Measurements from ENCODE around the gene MGAM2.

MGAM2 gene

DNA sequence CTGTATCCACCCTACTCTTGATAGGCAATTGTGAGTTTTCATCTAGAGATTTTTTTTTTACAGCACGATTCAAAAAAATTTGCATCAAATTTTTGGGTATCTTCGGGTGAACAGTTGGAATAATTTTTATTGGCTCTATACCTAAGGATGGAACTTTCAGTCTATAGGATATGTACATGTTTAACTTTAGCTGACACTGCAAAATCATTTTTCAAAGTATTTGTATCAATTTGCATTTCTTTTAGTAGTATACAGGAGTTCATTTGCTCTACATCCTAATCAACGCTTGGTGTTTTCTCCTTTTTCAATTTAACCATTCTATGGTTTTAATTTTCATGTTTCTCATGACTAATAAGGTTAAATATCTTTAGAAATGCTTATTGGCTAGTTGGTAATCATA lies 11.7 kb downstream of the MGAM2 start:
- no peak for DNase-seq

DNA sequence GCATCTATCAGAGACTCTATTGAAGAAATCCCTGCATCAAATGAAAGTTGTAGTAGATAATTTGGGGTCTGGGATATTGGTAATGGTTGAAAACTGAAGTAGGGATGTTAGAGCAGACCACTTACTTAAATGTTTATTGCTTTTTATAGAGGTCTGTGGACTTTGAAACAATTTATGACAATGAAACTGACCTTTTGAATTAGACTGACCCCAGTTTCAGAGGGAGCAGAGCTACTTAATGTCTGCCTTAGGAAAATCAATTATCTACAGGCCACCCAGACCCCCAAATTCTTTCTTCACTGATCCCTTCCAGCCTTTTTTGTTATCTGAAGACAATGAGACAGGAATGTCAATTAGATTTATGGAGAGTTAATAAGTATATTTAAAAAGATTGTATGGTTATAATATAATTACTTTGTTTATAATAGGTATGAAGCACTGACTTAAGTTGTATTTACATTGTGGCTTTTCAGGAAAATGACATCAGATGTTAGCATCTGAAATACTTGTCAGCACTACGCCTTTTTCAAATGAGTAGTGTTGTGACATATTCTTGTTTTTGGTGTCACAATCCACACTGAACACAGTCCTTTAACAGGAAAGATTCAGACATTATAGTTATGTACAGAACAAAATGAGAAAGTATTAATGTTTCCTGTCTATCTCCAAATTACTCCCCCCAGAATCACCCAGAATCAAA lies 13.9 kb downstream of the MGAM2 start:
- no peak for DNase-seq

DNA sequence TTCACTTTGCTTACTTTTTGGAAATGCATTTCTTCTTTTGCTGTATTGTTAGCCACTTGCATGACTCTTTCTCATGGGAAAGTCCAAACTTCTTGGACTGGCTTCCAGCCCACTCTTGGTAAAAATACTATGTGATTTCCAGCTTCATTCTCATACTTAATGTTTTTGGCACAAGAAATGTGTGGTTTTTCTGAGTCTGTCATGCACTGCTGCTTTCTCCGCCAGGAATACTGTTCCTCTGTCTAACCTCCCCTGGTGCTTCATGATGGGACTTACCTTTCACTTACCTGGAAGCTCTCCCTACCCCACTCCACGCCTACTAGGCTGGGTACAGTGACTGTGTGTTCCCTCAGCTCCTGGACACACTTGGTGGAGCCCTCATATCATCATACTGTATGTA lies 18.7 kb downstream of the MGAM2 start:
- no peak for DNase-seq

DNA sequence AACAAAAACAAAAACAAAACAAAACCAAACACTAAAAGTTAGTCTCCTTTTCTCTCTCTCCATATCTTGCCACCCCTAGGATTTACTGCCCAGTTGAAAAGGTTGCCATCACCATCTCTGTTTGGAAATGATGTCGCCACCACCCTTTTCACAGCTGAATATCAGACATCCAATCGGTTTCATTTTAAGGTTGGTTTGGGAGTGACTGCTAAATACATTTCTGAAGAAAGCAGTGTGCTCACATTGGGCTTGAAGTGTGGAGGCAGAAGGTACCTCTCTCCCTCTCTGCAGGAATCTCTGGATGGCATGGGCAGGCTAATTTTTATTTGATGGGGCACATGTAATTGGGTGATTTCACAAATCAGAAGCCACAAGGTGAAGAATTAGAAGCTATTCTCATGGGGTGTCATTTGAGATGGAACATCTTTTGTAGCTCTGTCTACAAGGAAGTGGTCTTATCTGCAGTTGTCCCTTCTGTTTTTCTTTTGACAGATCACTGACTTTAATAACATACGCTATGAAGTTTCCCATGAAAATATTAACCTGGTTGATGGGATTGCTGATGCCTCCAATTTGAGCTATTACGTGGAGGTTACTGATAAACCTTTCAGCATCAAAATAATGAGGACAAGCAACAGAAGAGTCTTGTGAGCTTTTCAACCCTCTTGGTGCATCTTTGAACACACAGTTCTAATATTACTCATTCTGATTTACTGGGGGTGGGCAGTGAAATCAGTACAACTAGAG lies 20.1 kb downstream of the MGAM2 start:
- DNase-seq: no peak

DNA sequence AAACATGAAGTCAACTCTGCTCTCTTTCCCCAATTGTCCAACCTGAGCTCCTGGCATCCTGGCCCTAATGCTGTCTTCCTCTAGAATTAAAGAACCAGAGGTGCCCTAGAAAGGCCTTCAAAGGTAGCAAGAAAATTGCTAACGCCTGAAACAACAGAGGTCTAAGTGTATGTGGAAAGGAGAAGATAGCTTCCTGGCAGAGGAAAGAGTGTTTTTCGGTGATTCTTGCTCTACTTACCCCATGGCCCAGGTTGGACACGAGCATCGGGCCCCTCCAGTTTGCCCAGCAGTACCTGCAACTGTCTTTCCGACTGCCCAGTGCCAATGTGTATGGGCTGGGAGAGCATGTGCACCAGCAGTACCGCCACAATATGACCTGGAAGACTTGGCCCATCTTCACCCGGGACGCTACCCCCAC lies 22.2 kb downstream of the MGAM2 start:
- DNase-seq: no peak

DNA sequence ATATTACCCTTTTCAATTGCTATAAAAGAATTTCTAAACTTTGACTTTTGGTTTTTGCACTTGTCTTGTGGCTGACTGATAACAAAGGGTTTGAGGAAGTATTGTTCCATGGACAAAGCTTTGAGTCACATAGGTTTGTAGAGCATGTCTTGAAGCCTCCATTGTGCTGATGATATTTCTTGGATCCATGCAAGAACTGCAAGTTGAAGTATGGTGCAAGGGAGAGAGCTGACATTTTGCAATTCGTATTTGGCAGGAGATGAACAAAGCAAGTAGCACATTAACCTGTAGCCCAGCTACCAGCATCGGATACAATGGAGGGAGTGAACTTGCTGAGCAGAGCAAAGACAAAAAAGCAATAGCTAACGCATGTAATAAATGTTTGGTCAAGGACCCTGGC lies 23.4 kb downstream of the MGAM2 start:
- DNase-seq: no peak

DNA sequence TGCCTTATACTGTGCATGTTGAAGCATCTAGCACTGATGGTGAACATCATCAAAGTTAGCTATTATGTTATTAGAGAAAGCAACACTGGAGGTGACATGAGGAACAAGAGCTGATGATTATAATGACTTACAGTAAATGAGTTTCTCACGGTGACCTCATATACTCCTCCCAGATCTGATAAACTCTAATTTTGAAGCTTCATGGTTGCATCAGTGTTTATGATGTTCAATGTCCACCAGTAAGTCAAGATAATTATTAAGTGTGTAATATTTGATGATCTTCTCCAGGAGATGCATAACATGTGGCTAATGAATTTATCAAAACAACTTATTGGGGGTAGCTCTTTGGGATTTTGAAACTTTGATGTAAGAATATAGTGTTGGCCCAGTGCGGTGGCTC lies 27.5 kb downstream of the MGAM2 start:
- no peak for DNase-seq

DNA sequence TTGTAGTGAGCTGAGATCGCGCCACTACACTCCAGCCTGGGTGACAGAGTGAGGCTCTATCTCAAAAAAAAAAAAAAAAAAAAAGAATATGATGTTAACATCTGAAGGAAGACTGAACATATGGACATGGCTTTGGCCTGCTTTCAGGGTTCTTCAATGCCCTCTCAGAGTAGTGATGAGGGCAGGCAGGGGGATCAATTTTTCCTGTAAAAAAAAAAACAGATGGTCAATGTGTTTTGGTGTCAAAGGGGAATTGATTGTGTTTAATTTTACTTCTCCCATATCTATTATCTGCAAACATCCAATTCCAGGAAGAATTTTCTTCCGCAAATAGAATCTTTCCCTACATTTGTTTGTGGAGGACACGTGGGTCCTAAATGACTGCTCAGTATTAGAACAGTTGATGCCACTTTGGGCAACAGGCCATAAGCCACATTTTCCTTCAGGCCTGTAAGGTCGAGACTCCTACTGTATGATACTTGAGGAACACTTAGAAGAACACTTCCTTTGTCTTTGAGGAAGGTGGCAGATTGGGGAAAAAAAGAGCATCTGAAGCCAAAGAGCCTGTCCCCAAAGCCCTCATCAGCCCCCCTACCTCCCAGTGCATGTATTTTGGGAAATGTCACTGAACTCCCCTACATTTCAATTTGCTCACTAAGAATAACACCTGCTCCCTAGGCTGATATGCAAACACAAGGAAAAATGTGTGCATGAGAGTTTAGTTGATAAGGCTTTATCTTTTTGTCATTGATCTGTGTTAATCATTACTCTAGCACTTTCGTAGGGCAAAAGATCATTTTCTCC lies 28.3 kb downstream of the MGAM2 start:
- DNase-seq: no peak

DNA sequence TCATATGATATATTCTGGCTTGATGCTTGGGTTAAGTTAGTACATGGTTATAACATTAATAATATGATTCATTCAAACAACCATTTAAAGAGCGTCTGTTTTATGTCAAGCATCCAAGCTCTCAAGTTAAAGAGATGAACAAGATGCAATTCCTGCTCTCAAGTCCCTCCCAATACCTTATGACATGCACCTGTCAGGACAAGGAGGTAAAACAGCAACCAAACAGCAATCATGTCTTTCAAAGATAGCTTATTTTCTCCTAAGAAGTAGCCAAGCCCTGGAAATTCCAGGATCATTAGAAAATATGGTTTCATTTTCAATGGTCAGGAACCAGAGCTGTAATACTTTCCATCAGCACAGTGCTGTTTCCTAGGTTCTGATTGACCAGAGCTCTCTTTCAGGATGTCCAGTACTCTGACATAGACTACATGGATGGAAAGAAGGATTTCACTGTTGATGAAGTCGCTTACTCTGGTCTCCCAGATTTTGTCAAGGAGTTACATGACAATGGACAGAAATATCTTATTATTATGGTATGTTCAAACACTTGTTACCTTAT lies 29.0 kb downstream of the MGAM2 start:
- DNase-seq: no peak

DNA sequence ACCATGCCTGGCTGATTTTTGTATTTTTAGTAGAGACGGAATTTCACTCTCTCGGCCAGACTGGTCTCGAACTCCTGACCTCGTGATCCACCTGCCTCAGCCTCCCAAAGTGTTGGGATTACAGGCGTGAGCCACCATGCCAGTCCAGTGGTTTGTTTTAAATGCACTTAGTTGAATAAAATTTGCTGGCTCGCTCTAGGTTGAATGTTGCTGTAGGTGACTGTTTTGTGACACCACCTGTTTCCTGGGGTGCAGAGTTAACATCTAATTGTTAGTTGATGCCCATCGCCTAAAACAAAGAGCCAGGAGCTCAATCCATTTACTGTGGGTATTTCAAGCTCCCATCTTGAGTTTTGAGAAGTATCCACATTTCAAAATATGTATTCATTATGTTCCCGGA lies 31.2 kb downstream of the MGAM2 start:
- DNase-seq: no peak

DNA sequence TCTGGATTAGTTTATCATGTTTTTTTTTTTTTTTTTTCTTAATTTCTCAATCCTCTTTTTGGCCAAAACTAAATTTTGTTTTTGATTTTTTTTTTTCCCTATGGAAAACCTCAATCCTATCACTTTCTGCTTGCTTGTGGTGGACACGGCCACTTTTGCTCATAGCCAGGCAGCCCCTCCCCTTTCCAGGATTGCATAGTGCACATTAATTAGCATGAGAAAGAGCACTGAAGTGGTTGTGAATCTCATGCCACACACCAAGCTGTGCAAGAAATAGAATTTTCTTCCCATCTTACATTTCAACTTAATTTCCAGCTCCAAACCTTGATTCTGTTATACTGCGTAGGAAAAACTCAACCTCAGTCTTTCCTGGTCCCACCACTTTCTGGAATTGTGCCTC lies 34.6 kb downstream of the MGAM2 start:
- DNase-seq: no peak

DNA sequence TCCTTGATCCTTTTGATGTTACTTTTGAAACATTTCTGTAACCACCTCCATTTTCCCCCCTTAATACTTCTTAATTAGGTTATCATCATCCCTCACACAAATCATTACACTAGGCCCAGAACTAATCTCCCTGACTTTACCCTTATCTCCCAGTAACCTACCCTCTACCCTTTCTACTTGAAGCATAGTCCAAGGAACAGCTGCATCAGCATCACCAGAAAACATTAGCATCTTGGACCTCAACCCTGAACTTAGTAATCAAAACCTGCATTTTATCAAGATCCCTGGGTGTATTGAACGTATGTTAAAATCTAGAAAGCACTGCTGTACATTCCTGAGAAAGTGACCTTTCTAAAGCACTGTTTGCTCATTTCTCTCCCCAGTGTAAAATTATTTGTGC lies 38.8 kb downstream of the MGAM2 start:
- no peak for DNase-seq

DNA sequence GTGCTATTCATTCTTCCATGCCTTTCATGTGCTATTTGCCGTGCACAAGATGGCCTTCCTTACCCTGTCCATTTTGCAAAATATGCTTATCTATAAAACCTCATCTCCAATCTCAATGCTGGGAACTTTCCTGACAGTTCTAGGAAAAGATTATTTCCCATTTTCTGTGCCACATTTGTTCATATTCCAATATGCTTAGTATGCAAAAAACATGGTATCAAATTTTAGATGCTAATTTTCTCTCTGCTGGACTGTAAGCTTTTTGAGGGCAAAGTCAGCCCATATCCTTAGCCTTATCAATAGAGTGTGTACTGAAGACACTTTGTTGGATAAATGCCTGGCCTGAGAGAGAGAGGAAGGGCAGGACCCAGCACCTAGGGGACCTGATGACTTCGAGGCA lies 39.4 kb downstream of the MGAM2 start:
- no peak for DNase-seq

DNA sequence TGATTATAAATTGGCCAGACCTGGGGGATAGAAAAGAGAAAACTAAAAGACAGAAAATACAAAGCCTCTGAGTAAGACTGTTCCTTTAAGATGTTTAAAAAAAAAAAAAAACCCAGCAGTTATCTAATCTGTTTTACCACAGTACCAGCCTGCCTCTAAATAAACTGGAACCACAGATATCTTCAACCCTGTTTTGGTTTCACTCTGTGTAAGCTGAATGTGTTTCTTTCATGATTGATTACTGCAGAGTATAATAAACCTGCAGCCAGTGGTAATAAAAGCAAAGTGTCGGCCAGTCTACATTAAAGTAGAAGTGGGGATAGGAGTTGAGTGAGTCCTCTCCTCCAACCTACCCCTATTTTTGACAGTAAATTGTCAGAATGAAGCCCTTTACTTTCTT lies 40.6 kb downstream of the MGAM2 start:
- DNase-seq: no peak

DNA sequence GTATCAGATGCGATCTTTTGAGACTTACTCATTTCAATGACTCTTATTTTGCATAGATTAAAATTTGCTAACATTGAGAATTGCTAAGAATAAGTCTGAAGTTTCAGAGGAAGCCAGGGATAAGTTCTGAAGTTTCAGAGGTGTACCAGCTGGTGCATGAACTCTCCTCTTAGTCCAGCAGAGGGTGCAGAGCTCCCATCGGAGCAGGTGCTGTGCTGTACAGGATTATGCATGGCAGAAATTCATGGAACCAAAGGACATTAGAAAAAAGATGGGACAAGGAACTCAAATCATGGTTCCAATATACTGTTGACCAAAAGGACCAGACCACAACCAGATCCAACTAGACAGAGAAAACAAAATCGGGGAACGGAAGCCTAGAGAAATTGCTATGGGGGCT lies 41.9 kb downstream of the MGAM2 start:
- no peak for DNase-seq

DNA sequence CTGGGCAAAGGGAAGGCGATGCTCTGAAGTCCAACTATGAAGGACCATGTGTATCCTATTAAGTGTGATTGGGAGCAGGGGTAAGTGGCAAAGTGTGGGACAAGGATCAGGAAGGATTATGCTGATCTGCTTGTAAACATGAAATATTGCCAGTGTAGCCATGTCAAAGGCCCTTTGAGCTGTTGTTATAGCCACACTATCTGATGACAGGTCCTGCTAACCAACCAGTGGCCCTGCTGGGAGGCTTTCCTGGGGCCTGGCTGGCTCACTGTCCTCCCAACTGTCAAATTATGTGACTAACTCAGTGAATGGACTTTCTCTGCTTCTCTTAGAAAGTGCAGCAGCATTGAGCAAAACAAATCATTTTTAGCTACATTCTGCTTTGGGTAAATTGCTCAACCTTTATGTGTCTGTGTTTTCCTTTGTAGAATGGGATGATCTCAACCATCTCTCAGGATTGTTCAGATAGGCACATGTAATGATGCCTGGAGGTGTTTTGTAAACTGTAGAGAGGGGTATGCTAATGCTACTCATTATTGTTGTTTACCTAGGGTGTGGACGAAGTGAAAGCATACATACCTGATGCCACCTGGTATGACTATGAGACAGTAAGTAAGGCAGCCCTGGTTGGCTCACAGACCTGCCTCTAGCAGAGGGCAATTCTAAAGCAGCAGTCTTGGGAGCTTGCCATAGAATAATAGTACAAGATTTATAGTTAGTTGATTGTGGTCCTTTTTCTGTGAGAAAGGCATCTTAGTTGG lies 47.4 kb downstream of the MGAM2 start:
- DNase-seq: no peak

DNA sequence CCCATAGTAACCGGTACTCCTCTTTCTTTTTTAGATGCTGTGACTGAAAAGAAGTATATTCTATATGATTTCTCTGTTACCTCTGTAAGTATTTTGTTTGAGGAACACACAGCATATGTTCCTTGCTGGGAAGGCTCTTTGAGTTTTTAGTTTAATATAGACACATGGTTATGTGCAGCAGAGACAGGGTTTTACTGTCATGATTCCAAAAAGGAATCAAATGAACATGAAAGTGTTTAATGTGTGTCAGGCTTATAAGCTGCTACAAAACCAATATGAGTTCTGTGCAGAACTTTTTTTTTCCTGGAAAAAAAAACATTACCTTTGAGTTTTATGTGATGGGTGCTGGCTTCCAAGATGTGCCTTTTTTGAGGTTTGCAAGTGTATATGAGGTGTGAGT lies 50.4 kb downstream of the MGAM2 start:
- no peak for DNase-seq

DNA sequence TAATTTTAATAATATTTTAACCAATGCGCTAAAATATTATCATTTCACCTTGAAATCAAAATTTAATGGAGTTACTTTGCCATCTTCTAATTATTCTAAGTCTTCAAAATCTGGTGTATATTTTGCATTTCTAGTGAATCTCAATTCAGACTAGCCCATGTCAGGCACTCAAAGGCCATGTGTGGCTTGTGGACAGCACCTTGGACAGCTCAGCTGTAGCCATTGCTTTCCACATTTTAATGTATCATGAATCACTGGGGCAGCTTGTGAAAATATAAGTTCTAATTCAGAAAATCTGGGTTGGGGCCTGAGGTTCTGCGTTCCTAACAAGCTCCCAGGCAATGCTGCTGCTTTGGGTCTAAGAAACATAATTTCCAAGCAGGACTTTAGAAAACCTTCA lies 57.2 kb downstream of the MGAM2 start:
- no peak for DNase-seq

DNA sequence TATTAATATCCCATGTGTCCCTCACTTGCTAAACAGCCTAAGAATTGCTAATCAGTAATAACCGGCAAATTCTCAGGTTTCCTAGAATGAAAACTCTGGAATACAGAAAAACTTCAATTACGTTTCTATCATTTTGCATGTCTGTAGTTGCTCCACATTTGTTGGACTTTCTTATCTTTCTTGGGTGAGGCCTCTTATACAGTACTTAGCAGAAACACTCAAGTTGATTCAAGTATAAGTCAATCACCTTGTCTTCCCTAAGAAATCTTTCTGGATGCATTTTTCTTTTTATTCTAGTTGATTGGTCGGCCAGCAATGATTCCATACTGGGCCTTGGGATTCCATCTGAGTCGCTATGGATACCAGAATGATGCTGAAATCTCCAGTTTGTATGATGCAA lies 61.4 kb downstream of the MGAM2 start:
- no peak for DNase-seq

DNA sequence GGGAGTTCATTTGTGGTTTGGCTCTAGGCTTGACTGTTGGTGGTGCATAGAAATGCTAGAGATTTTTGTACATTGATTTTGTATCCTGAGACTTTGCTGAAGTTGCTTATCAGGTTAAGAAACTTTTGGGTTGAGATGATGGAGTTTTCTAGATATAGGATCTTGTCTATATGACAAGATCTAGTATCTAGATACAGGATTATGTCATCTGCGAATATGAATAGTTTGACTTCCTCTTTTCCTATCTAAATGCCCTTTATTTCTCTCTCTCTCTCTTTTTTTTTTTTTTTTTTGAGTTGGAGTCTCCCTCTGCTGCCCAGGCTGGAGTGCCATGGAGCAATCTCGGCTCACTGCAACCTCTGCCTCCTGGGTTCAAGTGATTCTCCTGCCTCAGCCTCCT lies 62.9 kb downstream of the MGAM2 start:
- DNase-seq: no peak

DNA sequence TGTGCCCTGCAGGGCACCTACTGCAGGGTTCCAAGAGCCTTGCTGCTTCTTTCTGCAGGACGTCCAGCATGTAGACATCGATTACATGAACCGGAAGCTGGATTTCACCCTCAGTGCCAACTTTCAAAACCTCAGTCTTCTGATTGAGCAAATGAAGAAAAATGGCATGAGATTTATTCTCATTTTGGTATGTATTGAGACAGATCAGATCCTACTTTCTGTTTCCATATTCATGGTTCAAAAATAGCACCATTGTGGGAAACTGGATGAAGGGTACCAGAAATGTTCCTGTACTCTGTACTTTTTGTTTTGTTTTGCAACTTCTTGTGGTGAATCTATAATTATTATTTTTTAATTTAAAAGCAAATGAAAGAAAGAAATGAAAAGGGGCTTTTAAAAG lies 64.1 kb downstream of the MGAM2 start:
- DNase-seq: no peak

DNA sequence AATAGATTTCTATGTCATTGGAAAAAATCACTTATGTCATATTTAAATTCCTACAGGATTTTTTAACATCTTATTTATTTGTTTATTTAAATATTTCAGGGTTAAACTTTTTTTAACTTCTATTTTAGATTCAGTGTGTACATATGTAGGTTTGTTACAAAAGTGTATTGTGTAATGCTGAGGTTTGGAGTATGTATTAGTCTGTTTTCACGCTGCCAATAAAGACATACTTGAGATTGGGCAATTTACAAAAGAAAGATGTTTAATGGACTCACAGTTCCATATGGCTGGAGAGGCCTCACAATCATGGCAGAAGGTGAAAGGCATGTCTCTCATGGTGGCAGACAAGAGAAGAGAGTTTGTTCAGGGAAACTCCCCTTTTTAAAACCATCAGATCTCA lies 65.4 kb downstream of the MGAM2 start:
- no peak for DNase-seq

DNA sequence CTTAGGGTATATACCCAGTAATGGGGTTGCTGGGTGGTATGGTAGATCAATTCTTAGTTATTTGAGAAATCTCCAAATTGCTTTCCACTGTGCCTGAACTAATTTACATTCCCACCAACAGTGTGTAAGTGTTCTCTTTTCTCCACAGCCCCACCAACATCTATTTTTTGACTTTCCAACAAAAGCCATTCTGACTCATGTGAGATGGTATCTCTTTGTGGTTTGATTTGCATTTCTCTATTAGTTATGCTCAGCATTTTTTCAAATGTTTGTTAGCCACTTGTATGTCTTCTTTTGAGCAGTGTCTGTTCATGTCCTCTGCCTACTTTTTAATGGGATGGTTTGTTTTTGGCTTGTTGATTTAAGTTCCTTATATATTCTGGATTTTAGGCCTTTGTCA lies 66.4 kb downstream of the MGAM2 start:
- no peak for DNase-seq

Data from stimulated activated naive CD4-positive, alpha-beta T cell treated with Interleukin-2 at 50 U/mL for 16 hours (primary cell).